Endometrial microvascular endothelial cells (primary cell): ENCODE data around the gene THSD4. TPM values are rescaled to one million over a fixed set of nuclear protein-coding genes. Genes with fewer than 3 reads are reported as not detected.

ENCODE experiments used
- in situ Hi-C: cut with HindIII; loops from 2 replicates; pipeline ENCODE4 v1.10.0; 2017; ENCODE audit warnings: low sequenced_read_pairs, low pct_unique_long_range_greater_than_20kb; ENCODE audit errors: inconsistent ontology term
- total RNA-seq: library from RNA; depleted of rRNA; stranded (reverse); fragments of >200 nt; gene quantifications from one replicate; pipeline ENCODE4 v1.2.3, GENCODE V29; 2015; ENCODE audit errors: inconsistent ontology term

THSD4 gene
- total RNA-seq, 1 donor from 2014 or later = 45.7 TPM

- in situ Hi-C loops = no loop called here
Measured at GRCh38 chr15:71808311-71809020, 693.2 kb downstream of the THSD4 start.

GRCh38 chr15:71809346-71809745 is 694.1 kb downstream of the THSD4 start:
- in situ Hi-C loops = no loop called here

GRCh38 chr15:71810256-71811035 is 695.2 kb downstream of the THSD4 start, which contains the start of gene NR2E3:
Gene NR2E3, plus strand, starts transcription at chr15:71810554. Its CDS starts 190 bp downstream, at chr15:71810744.
- in situ Hi-C loops = no loop called here

- in situ Hi-C loops = no loop called here
Measured at GRCh38 chr15:71811036-71811736, 695.9 kb downstream of the THSD4 start.

GRCh38 chr15:71811752-71812735 is 696.8 kb downstream of the THSD4 start:
- in situ Hi-C loops = no loop called here

- in situ Hi-C loops = no loop called here
Measured at GRCh38 chr15:71812966-71813722, 697.9 kb downstream of the THSD4 start.

- in situ Hi-C loops = no loop called here
Measured at GRCh38 chr15:71813723-71814470, 698.6 kb downstream of the THSD4 start.

GRCh38 chr15:71815301-71815700 is 700.0 kb downstream of the THSD4 start:
- in situ Hi-C loops = no loop called here

- in situ Hi-C loops = no loop called here
Measured at GRCh38 chr15:71817351-71817750, 702.1 kb downstream of the THSD4 start.

- in situ Hi-C loops = no loop called here
Measured at GRCh38 chr15:71820127-71820526, 704.9 kb downstream of the THSD4 start.

GRCh38 chr15:71821547-71822129 is 706.4 kb downstream of the THSD4 start:
- in situ Hi-C loops = no loop called here

GRCh38 chr15:71822890-71823630 is 707.8 kb downstream of the THSD4 start:
- in situ Hi-C loops = no loop called here

GRCh38 chr15:71823801-71824200 is 708.5 kb downstream of the THSD4 start:
- in situ Hi-C loops = no loop called here

- in situ Hi-C loops = no loop called here
Measured at GRCh38 chr15:71825021-71825730, 709.9 kb downstream of the THSD4 start.

- in situ Hi-C loops = no loop called here
Measured at GRCh38 chr15:71826196-71826595, 710.9 kb downstream of the THSD4 start.

GRCh38 chr15:71830981-71831380 is 715.7 kb downstream of the THSD4 start:
- in situ Hi-C loops = no loop called here
